K562 (cell line): Measurements from ENCODE around the gene PGD. TPM values are rescaled to one million over a fixed set of nuclear protein-coding genes. Genes with fewer than 3 reads are reported as not detected.

Source experiments
- AFF4 ChIP-seq: sonication (generic); formaldehyde crosslinking; IDR thresholded peaks from 2 replicates; pipeline ENCODE4 v1.8.0; 2023; ENCODE audit warnings: mild to moderate bottlenecking, missing genetic modification reagents
- BRF2 ChIP-seq: IDR thresholded peaks from 3 replicates; pipeline ENCODE4 v1.6.1; 2011; ENCODE audit warnings: borderline replicate concordance, mild to moderate bottlenecking; ENCODE audit not compliant: insufficient read length, insufficient read depth
- CBFA2T2 ChIP-seq: fragments of 450-650 bp; conservative IDR thresholded peaks from 2 replicates; pipeline ENCODE4 v1.6.1; 2017; ENCODE audit warnings: mild to moderate bottlenecking
- CEBPB ChIP-seq: fragments of 450-650 bp; IDR thresholded peaks from 2 replicates; pipeline ENCODE4 v1.6.1; 2016; ENCODE audit warnings: missing genetic modification characterization, missing compliant biosample characterization
- CREB3L1 ChIP-seq: fragments of 450-650 bp; IDR thresholded peaks from 2 replicates; pipeline ENCODE4 v1.6.1; 2014; ENCODE audit warnings: low read depth, mild to moderate bottlenecking, moderate library complexity, borderline replicate concordance
- CREBBP ChIP-seq: IDR thresholded peaks from one replicate; pipeline ENCODE4 v1.6.1; 2012; ENCODE audit warnings: low read depth, mild to moderate bottlenecking, control low read depth, inconsistent platforms, low read length
- DNMT1 ChIP-seq: fragments of 450-650 bp; IDR thresholded peaks from 2 replicates; pipeline ENCODE4 v1.6.1; 2016; ENCODE audit warnings: antibody characterized with exemption, mild to moderate bottlenecking
- E2F4 ChIP-seq: sonication (generic); formaldehyde crosslinking; IDR thresholded peaks from 2 replicates; pipeline ENCODE4 v1.8.0; 2022; ENCODE audit warnings: mild to moderate bottlenecking, low read depth, missing genetic modification reagents
- IRF1 ChIP-seq: sonication (generic); formaldehyde crosslinking; IDR thresholded peaks from 2 replicates; pipeline ENCODE4 v1.8.0; 2022; ENCODE audit warnings: missing genetic modification reagents, mild to moderate bottlenecking, borderline replicate concordance
- IRF9 ChIP-seq: fragments of 450-650 bp; IDR thresholded peaks from 2 replicates; pipeline ENCODE4 v1.6.1; 2016; ENCODE audit warnings: missing biosample characterization, missing genetic modification characterization
- MTA3 ChIP-seq: fragments of 450-650 bp; formaldehyde crosslinking; IDR thresholded peaks from 2 replicates; pipeline ENCODE4 v1.6.1; 2017; ENCODE audit warnings: mild to moderate bottlenecking, borderline replicate concordance
- NEUROD1 ChIP-seq: fragments of 150-350 bp; IDR thresholded peaks from 2 replicates; pipeline ENCODE4 v1.6.1; 2014; ENCODE audit warnings: borderline replicate concordance, low read length, low read depth; ENCODE audit not compliant: partially characterized antibody
- PHTF2 ChIP-seq: fragments of 250-450 bp; sonication (Bioruptor Pico); IDR thresholded peaks from 2 replicates; pipeline ENCODE4 v1.5.0; 2021; ENCODE audit warnings: mild to moderate bottlenecking
- RAD21 ChIP-seq, 2 experiments: fragments of 250-450 bp in 1 of 2; fragments of 450-650 bp in 1 of 2; sonication (Bioruptor Pico) in 1 of 2; formaldehyde crosslinking in 1 of 2; IDR thresholded peaks in 1 of 2; conservative IDR thresholded peaks in 1 of 2; 2 replicates each; pipeline versions ENCODE4 v1.4.0 to v1.8.0; 2020 to 2022; ENCODE audit warnings: mild to moderate bottlenecking in 2 of 2, moderate library complexity in 1 of 2
- SRF ChIP-seq, 2 experiments: fragments of 250-450, 450-650 bp in 1 of 2; sonication (Bioruptor Pico) in 1 of 2; sonication (generic) in 1 of 2; formaldehyde crosslinking; IDR thresholded peaks; 2 replicates each; pipeline versions ENCODE4 v1.5.0 to v1.5.1; 2020 to 2022; ENCODE audit warnings: mild to moderate bottlenecking in 1 of 2, missing genetic modification reagents in 1 of 2
- TARDBP ChIP-seq: fragments of 450-650 bp; IDR thresholded peaks from 2 replicates; pipeline ENCODE4 v1.6.1; 2016
- ZNF121 ChIP-seq: sonication (generic); formaldehyde crosslinking; conservative IDR thresholded peaks from 2 replicates; pipeline ENCODE4 v1.8.0; 2022; ENCODE audit warnings: missing genetic modification reagents
- polyA plus RNA-seq, 8 experiments: library from polyadenylated mRNA; depleted of rRNA in 4 of 8; stranded (reverse) in 5 of 8; unstranded in 3 of 8; fragments of >200 nt; fragmentation: Nextera tagmentation in 2 of 8; fragmentation: Illumina TruSeq in 1 of 8; extraction: Ambion mirVana in 2 of 8; extraction: Trizol in 1 of 8; gene quantifications; 2 replicates each; pipeline versions ENCODE4 v1.2.1 to v1.2.3, GENCODE V29; 2011 to 2014; ENCODE audit warnings: inconsistent platforms in 1 of 8, missing spikeins in 1 of 8
- total RNA-seq, 7 experiments: library from RNA; depleted of rRNA in 6 of 7; stranded (reverse); fragments of >200 nt in 6 of 7; fragmentation: Illumina TruSeq in 2 of 7; extraction: Trizol in 2 of 7; gene quantifications; 2 replicates each; pipeline versions ENCODE4 v1.2.1 to v1.2.3, GENCODE V29; 2011 to 2021; ENCODE audit warnings: low replicate concordance in 1 of 7

The PGD gene
- total and polyA plus RNA-seq, 9 of the 15 experiments (the other 6 are each of a cell fraction or from before 2014, with no cell fraction given) = 177 to 542 (median 270) TPM

- peak; percentile 67; the same call in 1 of the 2 replicates for TF ChIP-seq AFF4 (CRISPR knock-in tag)
- TF ChIP-seq CBFA2T2 = no peak
- TF ChIP-seq IRF9 (tag) = no peak
- peak; percentile 89 for TF ChIP-seq NEUROD1
- peak; percentile 72 for TF ChIP-seq CREB3L1
- TF ChIP-seq MTA3 = peak; percentile 100
- TF ChIP-seq BRF2 = no peak
- no peak for TF ChIP-seq ZNF121 (CRISPR knock-in tag)
- TF ChIP-seq CREBBP = no peak
- TF ChIP-seq PHTF2 = no peak
- TF ChIP-seq TARDBP = peak; percentile 95
- TF ChIP-seq DNMT1 = no peak
- no peak for TF ChIP-seq IRF1 (CRISPR knock-in tag)
- TF ChIP-seq CEBPB = no peak
- TF ChIP-seq RAD21 (CRISPR knock-in tag; conservative IDR thresholded peaks at IDR 0.05 in 1 of 2, IDR thresholded peaks at IDR 0.05 in 1 of 2) = peak; percentile 92 to 93
- TF ChIP-seq SRF (CRISPR knock-in tag; IDR thresholded peaks at IDR 0.05) = peak in 1 of 2 experiments; percentile 84; a peak in 2 of 4 replicates
- TF ChIP-seq E2F4 (CRISPR knock-in tag) = peak; percentile 99
Observed at GRCh38 chr1:10430216-10431069, 31.6 kb downstream of the PGD start, which contains the start of gene CENPS (continued).
